GM23338 (cell line): ENCODE results near the gene MRPS18B. TPM values are rescaled to one million over a fixed set of nuclear protein-coding genes. Genes with fewer than 3 reads are reported as not detected.

Source experiments
- ATAC-seq: fragments of 200-7000 bp; cut with Tn5 transposase; 3 replicates; pipeline ENCODE4 v1.9.1; 2020
- DNase-seq: peaks from one replicate; pipeline ENCODE4 v3.0.0-alpha.2; 2015; ENCODE audit warnings: low spot score
- H2AFZ ChIP-seq: fragments of 200-600 bp; sonication (generic); 2 replicates; pipeline ENCODE4 v1.8.0; 2016; ENCODE audit warnings: antibody characterized with exemption, mild to moderate bottlenecking, moderate library complexity
- H3F3A ChIP-seq: fragments of 200-600 bp; sonication (generic); replicated peaks from 2 replicates; pipeline ENCODE4 v1.8.0; 2017; ENCODE audit warnings: antibody characterized with exemption, mixed run types, low read depth
- H3K27ac ChIP-seq: fragments of 200-600 bp; sonication (generic); 2 replicates; pipeline ENCODE4 v1.6.1; 2016; ENCODE audit warnings: low read depth
- H3K27me3 ChIP-seq: fragments of 200-600 bp; sonication (generic); 2 replicates; pipeline ENCODE4 v1.8.0; 2016; ENCODE audit warnings: mild to moderate bottlenecking, mixed run types, moderate library complexity; ENCODE audit not compliant: insufficient read depth
- H3K36me3 ChIP-seq: fragments of 200-600 bp; sonication (generic); 2 replicates; pipeline ENCODE4 v1.8.0; 2016; ENCODE audit warnings: mild to moderate bottlenecking; ENCODE audit not compliant: insufficient read depth
- H3K4me1 ChIP-seq: fragments of 200-600 bp; sonication (generic); 2 replicates; pipeline ENCODE4 v1.8.0; 2016; ENCODE audit warnings: mild to moderate bottlenecking, moderate library complexity; ENCODE audit not compliant: insufficient read depth
- H3K4me2 ChIP-seq: fragments of 200-600 bp; sonication (generic); 2 replicates; pipeline ENCODE4 v1.7.1; 2017; ENCODE audit warnings: mixed run types
- H3K4me3 ChIP-seq: fragments of 200-600 bp; sonication (generic); 2 replicates; pipeline ENCODE4 v1.6.1; 2016; ENCODE audit warnings: mixed run types
- H3K79me2 ChIP-seq: fragments of 200-600 bp; sonication (generic); replicated peaks from 2 replicates; pipeline ENCODE4 v1.8.0; 2017; ENCODE audit warnings: mild to moderate bottlenecking; ENCODE audit not compliant: insufficient read depth
- H3K9me2 ChIP-seq: fragments of 200-600 bp; sonication (generic); 2 replicates; pipeline ENCODE4 v1.8.0; 2017; ENCODE audit not compliant: insufficient read depth
- H4K20me1 ChIP-seq: fragments of 200-600 bp; sonication (generic); replicated peaks from 2 replicates; pipeline ENCODE4 v1.8.0; 2017; ENCODE audit warnings: mild to moderate bottlenecking; ENCODE audit not compliant: insufficient read depth
- H3K27ac Mint-ChIP-seq: 2 replicates; pipeline ENCODE4 v1.8.0; 2020; ENCODE audit warnings: inconsistent platforms, mild to moderate bottlenecking, moderate library complexity, mixed read lengths
- H3K27me3 Mint-ChIP-seq: 3 replicates; pipeline ENCODE4 v1.8.0; 2022; ENCODE audit warnings: low read depth, mild to moderate bottlenecking, moderate library complexity, mixed read lengths, inconsistent platforms; ENCODE audit not compliant: insufficient read depth, poor library complexity
- H3K36me3 Mint-ChIP-seq: 3 replicates; pipeline ENCODE4 v1.8.0; 2021; ENCODE audit warnings: low read depth, mild to moderate bottlenecking, inconsistent platforms, moderate library complexity, mixed read lengths
- H3K4me1 Mint-ChIP-seq: 3 replicates; pipeline ENCODE4 v1.8.0; 2020; ENCODE audit warnings: mild to moderate bottlenecking, inconsistent platforms, mixed read lengths
- H3K4me3 Mint-ChIP-seq: 3 replicates; pipeline ENCODE4 v1.8.0; 2021; ENCODE audit warnings: moderate library complexity, mild to moderate bottlenecking, inconsistent platforms, mixed read lengths
- H3K9me3 Mint-ChIP-seq: 3 replicates; pipeline ENCODE4 v1.8.0; 2020; ENCODE audit warnings: moderate library complexity, mild to moderate bottlenecking, inconsistent platforms, mixed read lengths
- CREB1 ChIP-seq: fragments of 250-450 bp; sonication (Bioruptor Pico); IDR thresholded peaks from 2 replicates; pipeline ENCODE4 v1.5.0; 2020; ENCODE audit warnings: low read depth, mild to moderate bottlenecking, moderate library complexity
- CTCF ChIP-seq, 2 experiments: fragments of 200-600 bp in 1 of 2; sonication (generic) in 1 of 2; conservative IDR thresholded peaks; 2 replicates each; pipeline versions ENCODE4 v1.5.1 to v1.6.1; 2016 to 2017; ENCODE audit warnings: antibody characterized with exemption in 2 of 2, low read depth in 2 of 2, mild to moderate bottlenecking in 2 of 2, moderate library complexity in 1 of 2
- ETS1 ChIP-seq: IDR thresholded peaks from 2 replicates; pipeline ENCODE4 v1.6.1; 2016; ENCODE audit warnings: antibody characterized with exemption
- EZH2 ChIP-seq: fragments of 200-600 bp; sonication (generic); IDR thresholded peaks from one replicate; pipeline ENCODE4 v1.8.0; 2017; ENCODE audit warnings: antibody characterized with exemption, mild to moderate bottlenecking, low read depth; ENCODE audit not compliant: unreplicated experiment
- EZH2phosphoT487 ChIP-seq: fragments of 200-600 bp; sonication (generic); IDR thresholded peaks from one replicate; pipeline ENCODE4 v1.8.1; 2018; ENCODE audit warnings: antibody characterized with exemption; ENCODE audit not compliant: unreplicated experiment
- JUNB ChIP-seq: IDR thresholded peaks from one replicate; pipeline ENCODE4 v1.6.1; 2016; ENCODE audit warnings: antibody characterized with exemption; ENCODE audit not compliant: unreplicated experiment
- NANOG ChIP-seq: IDR thresholded peaks from 2 replicates; pipeline ENCODE4 v1.6.1; 2016; ENCODE audit warnings: antibody characterized with exemption, borderline replicate concordance
- POLR2AphosphoS5 ChIP-seq: IDR thresholded peaks from 2 replicates; pipeline ENCODE4 v1.6.1; 2016; ENCODE audit warnings: antibody characterized with exemption, low read depth
- REST ChIP-seq: IDR thresholded peaks from one replicate; pipeline ENCODE4 v1.6.1; 2018; ENCODE audit warnings: antibody characterized with exemption; ENCODE audit not compliant: unreplicated experiment
- STAT1 ChIP-seq: IDR thresholded peaks from one replicate; pipeline ENCODE4 v1.6.1; 2016; ENCODE audit warnings: antibody characterized with exemption; ENCODE audit not compliant: unreplicated experiment
- ZNF114 ChIP-seq: fragments of 250-450 bp; sonication (Bioruptor Pico); IDR thresholded peaks from 2 replicates; pipeline ENCODE4 v1.5.0; 2020; ENCODE audit warnings: mild to moderate bottlenecking, moderate library complexity
- ZNF331 ChIP-seq: fragments of 250-450 bp; sonication (Bioruptor Pico); IDR thresholded peaks from 2 replicates; pipeline ENCODE4 v1.5.0; 2020; ENCODE audit warnings: low read depth, mild to moderate bottlenecking, moderate library complexity
- polyA plus RNA-seq: library from polyadenylated mRNA; unstranded; fragments of >200 nt; fragmentation: Nextera tagmentation; extraction: Ambion mirVana; gene quantifications from 2 replicates; pipeline ENCODE4 v1.2.1, GENCODE V29; 2016
- total RNA-seq: library from RNA; depleted of rRNA; stranded (reverse); fragments of >200 nt; shearing (Covaris generic); gene quantifications from 2 replicates; pipeline ENCODE4 v1.2.3, GENCODE V29; 2014
- TF ChIP-seq, protein P1 (sequence below): fragments of 250-450 bp; sonication (Bioruptor Pico); IDR thresholded peaks from 2 replicates; pipeline ENCODE4 v1.5.0; 2020; ENCODE audit warnings: mild to moderate bottlenecking, moderate library complexity

MRPS18B gene
- total and polyA plus RNA-seq, 2 experiments from 2014 or later = 49.2 to 73.6 TPM

GRCh38 chr6:30611856-30612194 is 5.8 kb upstream of the MRPS18B start:
- no peak overlapping the region for H3K27ac Mint-ChIP-seq
- Histone ChIP-seq H2AFZ (no peak overlapping the region), H3K27me3 (no peaks in the 10 kb centered on the region), H3K4me2 (no peak overlapping the region), H3K36me3 (peaks cover 42% of the 10 kb centered on the region), H3K27ac (no peak overlapping the region), H3K4me3 (no peak overlapping the region), H3K9me2 (no peaks in the 10 kb centered on the region), H3K79me2 (peaks cover 43% of the 10 kb centered on the region), H3K4me1 (peaks cover 13% of the 10 kb centered on the region; the same call in 1 of the 2 replicates), H4K20me1 (peaks cover 17% of the 10 kb centered on the region), H3F3A (peaks cover 7% of the 10 kb centered on the region; the same call in 1 of the 2 replicates)
- H3K4me3 Mint-ChIP-seq = no peak overlapping the region
- H3K36me3 Mint-ChIP-seq = peaks cover 96% of the 10 kb centered on the region
- no peak for ATAC-seq
- no peak for TF ChIP-seq NANOG
- TF ChIP-seq EZH2phosphoT487 = no peak
- TF ChIP-seq STAT1 = no peak
- TF ChIP-seq, protein P1, sequence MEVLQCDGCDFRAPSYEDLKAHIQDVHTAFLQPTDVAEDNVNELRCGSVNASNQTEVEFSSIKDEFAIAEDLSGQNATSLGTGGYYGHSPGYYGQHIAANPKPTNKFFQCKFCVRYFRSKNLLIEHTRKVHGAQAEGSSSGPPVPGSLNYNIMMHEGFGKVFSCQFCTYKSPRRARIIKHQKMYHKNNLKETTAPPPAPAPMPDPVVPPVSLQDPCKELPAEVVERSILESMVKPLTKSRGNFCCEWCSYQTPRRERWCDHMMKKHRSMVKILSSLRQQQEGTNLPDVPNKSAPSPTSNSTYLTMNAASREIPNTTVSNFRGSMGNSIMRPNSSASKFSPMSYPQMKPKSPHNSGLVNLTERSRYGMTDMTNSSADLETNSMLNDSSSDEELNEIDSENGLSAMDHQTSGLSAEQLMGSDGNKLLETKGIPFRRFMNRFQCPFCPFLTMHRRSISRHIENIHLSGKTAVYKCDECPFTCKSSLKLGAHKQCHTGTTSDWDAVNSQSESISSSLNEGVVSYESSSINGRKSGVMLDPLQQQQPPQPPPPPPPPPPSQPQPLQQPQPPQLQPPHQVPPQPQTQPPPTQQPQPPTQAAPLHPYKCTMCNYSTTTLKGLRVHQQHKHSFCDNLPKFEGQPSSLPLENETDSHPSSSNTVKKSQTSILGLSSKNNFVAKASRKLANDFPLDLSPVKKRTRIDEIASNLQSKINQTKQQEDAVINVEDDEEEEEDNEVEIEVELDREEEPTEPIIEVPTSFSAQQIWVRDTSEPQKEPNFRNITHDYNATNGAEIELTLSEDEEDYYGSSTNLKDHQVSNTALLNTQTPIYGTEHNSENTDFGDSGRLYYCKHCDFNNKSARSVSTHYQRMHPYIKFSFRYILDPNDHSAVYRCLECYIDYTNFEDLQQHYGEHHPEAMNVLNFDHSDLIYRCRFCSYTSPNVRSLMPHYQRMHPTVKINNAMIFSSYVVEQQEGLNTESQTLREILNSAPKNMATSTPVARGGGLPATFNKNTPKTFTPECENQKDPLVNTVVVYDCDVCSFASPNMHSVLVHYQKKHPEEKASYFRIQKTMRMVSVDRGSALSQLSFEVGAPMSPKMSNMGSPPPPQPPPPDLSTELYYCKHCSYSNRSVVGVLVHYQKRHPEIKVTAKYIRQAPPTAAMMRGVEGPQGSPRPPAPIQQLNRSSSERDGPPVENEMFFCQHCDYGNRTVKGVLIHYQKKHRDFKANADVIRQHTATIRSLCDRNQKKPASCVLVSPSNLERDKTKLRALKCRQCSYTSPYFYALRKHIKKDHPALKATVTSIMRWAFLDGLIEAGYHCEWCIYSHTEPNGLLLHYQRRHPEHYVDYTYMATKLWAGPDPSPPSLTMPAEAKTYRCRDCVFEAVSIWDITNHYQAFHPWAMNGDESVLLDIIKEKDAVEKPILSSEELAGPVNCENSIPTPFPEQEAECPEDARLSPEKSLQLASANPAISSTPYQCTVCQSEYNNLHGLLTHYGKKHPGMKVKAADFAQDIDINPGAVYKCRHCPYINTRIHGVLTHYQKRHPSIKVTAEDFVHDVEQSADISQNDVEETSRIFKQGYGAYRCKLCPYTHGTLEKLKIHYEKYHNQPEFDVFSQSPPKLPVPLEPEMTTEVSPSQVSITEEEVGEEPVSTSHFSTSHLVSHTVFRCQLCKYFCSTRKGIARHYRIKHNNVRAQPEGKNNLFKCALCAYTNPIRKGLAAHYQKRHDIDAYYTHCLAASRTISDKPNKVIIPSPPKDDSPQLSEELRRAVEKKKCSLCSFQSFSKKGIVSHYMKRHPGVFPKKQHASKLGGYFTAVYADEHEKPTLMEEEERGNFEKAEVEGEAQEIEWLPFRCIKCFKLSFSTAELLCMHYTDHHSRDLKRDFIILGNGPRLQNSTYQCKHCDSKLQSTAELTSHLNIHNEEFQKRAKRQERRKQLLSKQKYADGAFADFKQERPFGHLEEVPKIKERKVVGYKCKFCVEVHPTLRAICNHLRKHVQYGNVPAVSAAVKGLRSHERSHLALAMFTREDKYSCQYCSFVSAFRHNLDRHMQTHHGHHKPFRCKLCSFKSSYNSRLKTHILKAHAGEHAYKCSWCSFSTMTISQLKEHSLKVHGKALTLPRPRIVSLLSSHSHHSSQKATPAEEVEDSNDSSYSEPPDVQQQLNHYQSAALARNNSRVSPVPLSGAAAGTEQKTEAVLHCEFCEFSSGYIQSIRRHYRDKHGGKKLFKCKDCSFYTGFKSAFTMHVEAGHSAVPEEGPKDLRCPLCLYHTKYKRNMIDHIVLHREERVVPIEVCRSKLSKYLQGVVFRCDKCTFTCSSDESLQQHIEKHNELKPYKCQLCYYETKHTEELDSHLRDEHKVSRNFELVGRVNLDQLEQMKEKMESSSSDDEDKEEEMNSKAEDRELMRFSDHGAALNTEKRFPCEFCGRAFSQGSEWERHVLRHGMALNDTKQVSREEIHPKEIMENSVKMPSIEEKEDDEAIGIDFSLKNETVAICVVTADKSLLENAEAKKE (CRISPR knock-in tag) = no peak
- TF ChIP-seq JUNB = no peak
- TF ChIP-seq POLR2AphosphoS5 = no peak
- TF ChIP-seq REST = no peak
- TF ChIP-seq ETS1 = no peak
- TF ChIP-seq CREB1 (CRISPR knock-in tag) = no peak
- TF ChIP-seq EZH2 = no peak
- TF ChIP-seq ZNF114 (CRISPR knock-in tag) = no peak
- TF ChIP-seq CTCF (conservative IDR thresholded peaks at IDR 0.05; ENCODE audit: low read depth in 2 of 2) = no peak
- TF ChIP-seq ZNF331 = no peak
- peaks cover 13% of the 10 kb centered on the region; the same call in 2 of the 3 replicates for H3K9me3 Mint-ChIP-seq
- peaks cover 37% of the 10 kb centered on the region for H3K27me3 Mint-ChIP-seq
- DNase-seq = no peak
- H3K4me1 Mint-ChIP-seq = peaks cover 33% of the 10 kb centered on the region
